Measurements from ENCODE around the gene FAXDC2. TPM values are rescaled to one million over a fixed set of nuclear protein-coding genes. Genes with fewer than 3 reads are reported as not detected.
"Not testable (repeated sequence)": the region's sequence is repeated elsewhere in the genome, so short reads cannot be mapped to it uniquely, and the experiment has no call there.

The FAXDC2 gene
- total RNA-seq, 2 experiments from 2014 or later = 0.10 to 0.13 TPM

DNA sequence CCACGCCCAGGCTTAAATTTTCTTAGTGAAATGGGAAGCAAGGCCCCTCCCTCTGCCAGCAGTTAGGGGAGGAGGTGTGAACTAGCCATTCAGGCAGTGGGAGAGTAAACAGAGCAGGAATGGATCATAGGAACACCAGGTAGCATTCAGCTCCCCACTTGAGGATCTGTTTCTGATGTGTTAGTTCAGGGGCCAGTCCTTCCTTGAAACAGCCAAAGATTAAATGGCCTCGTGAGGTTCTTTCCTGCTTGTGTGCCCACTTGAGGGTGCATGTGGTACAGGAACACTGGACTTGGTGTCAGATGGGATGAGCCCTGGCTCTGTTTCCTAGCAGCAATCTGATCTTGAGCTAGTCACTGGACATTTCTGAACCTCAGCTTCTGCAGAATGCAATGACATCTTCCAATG, 21.2 kb downstream of the FAXDC2 start:
- H2AFZ ChIP-seq (ENCODE audit: low read length) = no peak overlapping the region
- ChIA-PET CTCF (ENCODE audit: unreplicated experiment) (no interaction called here), POLR2A (interaction anchor here (1.3 kb wide), 1 partner anchor 9 kb away, joined by 3 read pairs; no protein-coding TSS in a partner anchor)
- TF ChIP-seq, protein P1, sequence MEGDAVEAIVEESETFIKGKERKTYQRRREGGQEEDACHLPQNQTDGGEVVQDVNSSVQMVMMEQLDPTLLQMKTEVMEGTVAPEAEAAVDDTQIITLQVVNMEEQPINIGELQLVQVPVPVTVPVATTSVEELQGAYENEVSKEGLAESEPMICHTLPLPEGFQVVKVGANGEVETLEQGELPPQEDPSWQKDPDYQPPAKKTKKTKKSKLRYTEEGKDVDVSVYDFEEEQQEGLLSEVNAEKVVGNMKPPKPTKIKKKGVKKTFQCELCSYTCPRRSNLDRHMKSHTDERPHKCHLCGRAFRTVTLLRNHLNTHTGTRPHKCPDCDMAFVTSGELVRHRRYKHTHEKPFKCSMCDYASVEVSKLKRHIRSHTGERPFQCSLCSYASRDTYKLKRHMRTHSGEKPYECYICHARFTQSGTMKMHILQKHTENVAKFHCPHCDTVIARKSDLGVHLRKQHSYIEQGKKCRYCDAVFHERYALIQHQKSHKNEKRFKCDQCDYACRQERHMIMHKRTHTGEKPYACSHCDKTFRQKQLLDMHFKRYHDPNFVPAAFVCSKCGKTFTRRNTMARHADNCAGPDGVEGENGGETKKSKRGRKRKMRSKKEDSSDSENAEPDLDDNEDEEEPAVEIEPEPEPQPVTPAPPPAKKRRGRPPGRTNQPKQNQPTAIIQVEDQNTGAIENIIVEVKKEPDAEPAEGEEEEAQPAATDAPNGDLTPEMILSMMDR (conservative IDR thresholded peaks at IDR 0.05; ENCODE audit: low read length) = no peak
- no peak for TF ChIP-seq EZH2phosphoT487 (IDR thresholded peaks at IDR 0.05; ENCODE audit: borderline replicate concordance, low read depth, low read length)
- no peaks in the 10 kb centered on the region for H3K79me2 ChIP-seq (ENCODE audit: insufficient read depth, low read depth, low read length)
- H3K9me3 ChIP-seq (ENCODE audit: low read length) = no peaks in the 10 kb centered on the region
- no peaks in the 10 kb centered on the region for H3K9me2 ChIP-seq (ENCODE audit: insufficient read depth, low read length)
- intact Hi-C loops (cut with micrococcal nuclease; ENCODE audit: unreplicated experiment) = no loop called here
- no peak overlapping the region for H3K27ac ChIP-seq (ENCODE audit: low read depth, low read length, poor library complexity, severe bottlenecking)
- BruUV-seq (replicated peaks) = no TSS peak
- DNase-seq (ENCODE audit: low spot score) = no peak
- H3K4me3 ChIP-seq (ENCODE audit: low read depth, low read length, poor library complexity, severe bottlenecking) = no peak overlapping the region
- H3K4me1 ChIP-seq (ENCODE audit: insufficient read depth, low read length, poor library complexity, severe bottlenecking) = no peaks in the 10 kb centered on the region
- H3K36me3 ChIP-seq (ENCODE audit: insufficient read depth, low read length) = peaks cover 65% of the 10 kb centered on the region
- no peaks in the 10 kb centered on the region for H4K20me1 ChIP-seq (ENCODE audit: insufficient read depth, low read length)
- no peak overlapping the region for H3K4me2 ChIP-seq (ENCODE audit: low read length)

GRCh38 chr5:154824070-154824469, 26.3 kb downstream of the FAXDC2 start:
- intact Hi-C loops (cut with micrococcal nuclease; ENCODE audit: unreplicated experiment) = no loop called here
- POLR2A ChIA-PET = no interaction called here
- CTCF ChIA-PET (ENCODE audit: unreplicated experiment) = interaction anchor here (0.6 kb wide), 1 partner anchor 63 kb away, joined by 3 read pairs; no protein-coding TSS in a partner anchor
- Histone ChIP-seq H3K9me2 (ENCODE audit: insufficient read depth, low read length) (no peaks in the 10 kb centered on the region), H2AFZ (ENCODE audit: low read length) (no peak overlapping the region), H3K36me3 (ENCODE audit: insufficient read depth, low read length) (peaks cover 66% of the 10 kb centered on the region), H3K79me2 (ENCODE audit: insufficient read depth, low read depth, low read length) (no peaks in the 10 kb centered on the region), H3K4me2 (ENCODE audit: low read length) (no peak overlapping the region), H4K20me1 (ENCODE audit: insufficient read depth, low read length) (no peaks in the 10 kb centered on the region), H3K27ac (ENCODE audit: low read depth, low read length, poor library complexity, severe bottlenecking) (no peak overlapping the region), H3K4me1 (ENCODE audit: insufficient read depth, low read length, poor library complexity, severe bottlenecking) (no peaks in the 10 kb centered on the region), H3K4me3 (ENCODE audit: low read depth, low read length, poor library complexity, severe bottlenecking) (no peak overlapping the region), H3K9me3 (ENCODE audit: low read length) (no peaks in the 10 kb centered on the region)
- TF ChIP-seq, protein P1 (conservative IDR thresholded peaks at IDR 0.05; ENCODE audit: low read length) = no peak
- TF ChIP-seq EZH2phosphoT487 (IDR thresholded peaks at IDR 0.05; ENCODE audit: borderline replicate concordance, low read depth, low read length) = no peak
- DNase-seq (ENCODE audit: low spot score) = no peak
- no TSS peak for BruUV-seq (replicated peaks)

DNA sequence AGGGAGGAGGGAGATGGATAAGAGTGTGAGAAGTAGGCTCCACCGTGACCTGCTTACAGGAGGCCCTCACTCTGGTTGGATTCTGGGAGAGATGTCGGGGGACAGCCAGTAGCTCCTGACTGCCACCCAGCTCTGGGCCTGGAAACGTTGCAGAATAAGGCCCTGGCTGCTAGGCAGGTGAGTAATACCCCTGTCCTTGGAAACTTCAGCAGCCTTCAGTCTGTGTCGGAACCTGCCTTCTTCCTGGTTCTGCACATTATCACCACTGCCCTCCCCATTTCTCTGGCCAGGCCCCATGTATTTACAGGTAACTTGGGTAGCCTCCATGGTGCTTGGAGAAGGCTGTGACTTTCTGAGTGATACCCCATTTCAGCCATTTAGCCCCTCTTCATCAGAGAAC, 26.8 kb downstream of the FAXDC2 start:
- H3K36me3 ChIP-seq (ENCODE audit: insufficient read depth, low read length) = peaks cover 68% of the 10 kb centered on the region
- H2AFZ ChIP-seq (ENCODE audit: low read length) = no peak overlapping the region
- no peaks in the 10 kb centered on the region for H3K79me2 ChIP-seq (ENCODE audit: insufficient read depth, low read depth, low read length)
- H3K4me1 ChIP-seq (ENCODE audit: insufficient read depth, low read length, poor library complexity, severe bottlenecking) = no peaks in the 10 kb centered on the region
- ChIA-PET POLR2A (no interaction called here), CTCF (ENCODE audit: unreplicated experiment) (interaction anchor here (0.5 to 0.6 kb wide), 2 partner anchors 62 to 1222 kb away, joined by 3 read pairs; no protein-coding TSS in a partner anchor)
- TF ChIP-seq, protein P1 (conservative IDR thresholded peaks at IDR 0.05; ENCODE audit: low read length) = no peak
- no peak for TF ChIP-seq EZH2phosphoT487 (IDR thresholded peaks at IDR 0.05; ENCODE audit: borderline replicate concordance, low read depth, low read length)
- intact Hi-C loops (cut with micrococcal nuclease; ENCODE audit: unreplicated experiment) = no loop called here
- no peak for DNase-seq (ENCODE audit: low spot score)
- no peak overlapping the region for H3K4me2 ChIP-seq (ENCODE audit: low read length)
- H3K9me3 ChIP-seq (ENCODE audit: low read length) = no peaks in the 10 kb centered on the region
- H3K4me3 ChIP-seq (ENCODE audit: low read depth, low read length, poor library complexity, severe bottlenecking) = no peak overlapping the region
- H3K27ac ChIP-seq (ENCODE audit: low read depth, low read length, poor library complexity, severe bottlenecking) = no peak overlapping the region
- no peaks in the 10 kb centered on the region for H4K20me1 ChIP-seq (ENCODE audit: insufficient read depth, low read length)
- no peaks in the 10 kb centered on the region for H3K9me2 ChIP-seq (ENCODE audit: insufficient read depth, low read length)
- BruUV-seq (replicated peaks) = no TSS peak

- H3K4me1 ChIP-seq (ENCODE audit: insufficient read depth, low read length, poor library complexity, severe bottlenecking); H3K4me3 ChIP-seq (ENCODE audit: low read depth, low read length, poor library complexity, severe bottlenecking); H2AFZ ChIP-seq (ENCODE audit: low read length); H3K9me2 ChIP-seq (ENCODE audit: insufficient read depth, low read length); POLR2A ChIA-PET; intact Hi-C loops (cut with micrococcal nuclease; ENCODE audit: unreplicated experiment); H3K27ac ChIP-seq (ENCODE audit: low read depth, low read length, poor library complexity, severe bottlenecking); H3K4me2 ChIP-seq (ENCODE audit: low read length); H4K20me1 ChIP-seq (ENCODE audit: insufficient read depth, low read length); H3K79me2 ChIP-seq (ENCODE audit: insufficient read depth, low read depth, low read length); DNase-seq (ENCODE audit: low spot score); BruUV-seq (replicated peaks); H3K9me3 ChIP-seq (ENCODE audit: low read length): not testable (repeated sequence)
- CTCF ChIA-PET (ENCODE audit: unreplicated experiment) = interaction anchor here (0.5 kb wide), 1 partner anchor 1221 kb away, joined by 3 read pairs; no protein-coding TSS in a partner anchor
- peaks cover 68% of the 10 kb centered on the region for H3K36me3 ChIP-seq (ENCODE audit: insufficient read depth, low read length)
Observed at GRCh38 chr5:154822896-154823295, 27.5 kb downstream of the FAXDC2 start.

All from OCI-LY7 (cell line).